Kidney capillary endothelial cell (primary cell): ENCODE results near the gene TES.

ENCODE experiments used
- DNase-seq: peaks from one replicate; pipeline ENCODE4 v3.0.0-alpha.2; 2018; ENCODE audit warnings: low spot score

The TES gene

GRCh38 chr7:116194115-116194514, 16.2 kb upstream of the TES start:
- no peak for DNase-seq

GRCh38 chr7:116195451-116195850, 14.9 kb upstream of the TES start:
- DNase-seq: peak; percentile 84

- no peak for DNase-seq
These were observed 13.4 kb upstream of the TES start for GRCh38 chr7:116196947-116197346.

DNA sequence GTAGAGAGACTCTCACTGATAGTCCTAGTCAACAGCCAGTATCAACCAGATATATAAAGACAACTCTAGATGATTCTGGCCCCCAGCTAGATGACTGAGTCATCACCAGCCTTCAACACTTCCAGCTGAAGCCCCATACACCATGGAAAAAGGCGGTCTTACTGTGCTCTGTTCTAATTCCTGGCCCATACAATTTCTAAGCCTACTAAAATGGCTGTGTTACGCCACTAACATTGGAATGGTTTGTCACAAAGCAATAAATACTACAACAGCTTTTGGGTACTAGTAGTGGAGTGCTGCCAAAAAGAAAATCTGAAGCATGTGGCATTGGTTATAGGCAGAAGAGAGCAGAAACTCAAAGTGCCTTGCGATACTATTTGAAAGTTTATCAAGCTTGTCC, 13.0 kb upstream of the TES start:
- no peak for DNase-seq

DNA sequence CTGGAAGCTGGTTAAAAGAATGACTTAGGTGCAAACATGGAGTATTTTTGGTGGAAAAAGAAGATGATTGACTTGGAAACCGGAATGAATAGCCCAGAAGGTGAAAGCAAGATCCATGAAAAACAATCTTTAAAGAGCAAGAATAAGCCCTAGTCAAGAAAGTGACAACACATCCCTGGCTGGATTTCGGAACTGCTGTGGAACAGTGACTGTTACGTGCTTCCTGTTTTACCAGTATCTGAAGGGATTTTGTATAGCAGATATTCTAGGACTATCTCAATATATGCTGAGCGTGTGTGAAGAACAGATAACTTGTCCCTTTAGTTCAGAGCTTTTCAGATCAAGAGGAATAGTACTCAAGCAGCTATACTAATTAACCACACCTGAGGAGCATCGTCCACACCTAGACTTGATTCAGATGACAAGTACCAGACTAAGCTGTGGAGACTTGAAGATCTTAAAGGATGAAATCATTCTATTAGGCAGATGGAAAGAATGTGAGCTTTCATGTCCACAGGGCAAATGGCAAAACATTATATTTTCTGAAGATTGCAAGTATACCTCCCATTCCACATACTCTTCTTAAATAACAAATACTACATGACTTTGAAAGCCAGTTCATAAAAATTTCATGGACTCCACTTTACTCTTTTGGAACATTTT, 11.5 kb upstream of the TES start:
- DNase-seq: no peak

DNA sequence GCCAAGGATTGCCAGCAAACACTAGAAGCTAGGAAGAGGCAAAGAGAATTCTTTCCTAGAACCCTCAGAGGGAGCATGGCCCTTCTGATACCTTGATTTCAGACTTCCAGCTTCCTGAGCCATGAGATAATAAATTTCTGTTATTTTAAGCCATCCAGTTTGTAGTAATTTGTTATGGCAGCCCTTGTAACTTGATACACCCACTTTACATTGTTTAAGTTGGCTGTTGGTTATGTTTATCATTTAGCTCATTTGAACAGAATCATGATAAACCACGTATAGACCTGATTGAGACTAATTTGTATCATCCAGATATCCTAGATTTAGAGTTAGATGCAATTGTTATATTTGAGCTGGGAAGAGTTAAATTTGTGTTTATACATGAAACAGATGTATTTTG, 9.4 kb upstream of the TES start:
- DNase-seq: no peak

- DNase-seq: no peak
These were observed 4.2 kb upstream of the TES start for GRCh38 chr7:116206141-116206540.

DNA sequence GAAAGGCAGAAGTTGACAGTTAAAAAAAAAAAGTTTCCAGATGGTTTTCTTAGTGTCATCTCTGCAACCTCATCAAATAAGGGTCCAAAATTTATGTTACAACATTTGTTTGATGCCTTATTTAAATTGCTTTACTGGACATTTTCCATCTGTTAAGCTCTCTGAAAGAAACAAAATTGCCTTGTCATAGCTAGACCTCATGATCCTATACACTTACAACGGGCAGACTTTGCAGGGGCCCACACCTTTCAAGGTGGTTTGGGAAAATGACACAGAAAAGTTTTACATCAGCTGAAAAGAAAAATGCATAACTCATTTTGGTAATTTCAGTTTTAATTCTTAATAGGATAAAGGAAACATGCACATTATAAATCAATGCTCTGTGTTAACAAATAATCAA, 1.4 kb upstream of the TES start:
- no peak for DNase-seq

DNA sequence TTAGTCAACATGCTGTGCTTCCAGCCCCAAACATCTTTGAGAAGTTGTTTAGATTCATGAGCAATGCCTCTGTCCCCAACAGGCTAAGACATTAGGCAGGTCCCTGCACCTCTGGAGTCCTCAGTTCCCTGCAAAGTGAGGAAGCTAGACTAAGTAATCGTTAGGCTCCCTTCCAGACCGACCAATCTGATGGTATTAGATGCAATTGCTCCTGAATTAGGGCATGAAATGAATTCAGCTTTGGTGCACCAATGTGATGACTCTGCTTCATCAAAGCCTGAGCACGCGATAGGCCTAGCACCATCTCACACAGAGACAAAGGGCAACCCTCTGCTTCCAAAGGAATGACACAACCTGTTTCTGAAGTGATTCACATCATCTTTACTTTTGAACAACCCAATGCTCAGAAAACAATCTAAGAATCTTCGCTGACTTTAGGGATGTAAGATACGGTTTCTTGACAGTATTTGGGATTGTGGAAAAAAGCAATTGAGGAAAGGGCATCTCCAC, 723 bp upstream of the TES start:
- no peak for DNase-seq

DNA sequence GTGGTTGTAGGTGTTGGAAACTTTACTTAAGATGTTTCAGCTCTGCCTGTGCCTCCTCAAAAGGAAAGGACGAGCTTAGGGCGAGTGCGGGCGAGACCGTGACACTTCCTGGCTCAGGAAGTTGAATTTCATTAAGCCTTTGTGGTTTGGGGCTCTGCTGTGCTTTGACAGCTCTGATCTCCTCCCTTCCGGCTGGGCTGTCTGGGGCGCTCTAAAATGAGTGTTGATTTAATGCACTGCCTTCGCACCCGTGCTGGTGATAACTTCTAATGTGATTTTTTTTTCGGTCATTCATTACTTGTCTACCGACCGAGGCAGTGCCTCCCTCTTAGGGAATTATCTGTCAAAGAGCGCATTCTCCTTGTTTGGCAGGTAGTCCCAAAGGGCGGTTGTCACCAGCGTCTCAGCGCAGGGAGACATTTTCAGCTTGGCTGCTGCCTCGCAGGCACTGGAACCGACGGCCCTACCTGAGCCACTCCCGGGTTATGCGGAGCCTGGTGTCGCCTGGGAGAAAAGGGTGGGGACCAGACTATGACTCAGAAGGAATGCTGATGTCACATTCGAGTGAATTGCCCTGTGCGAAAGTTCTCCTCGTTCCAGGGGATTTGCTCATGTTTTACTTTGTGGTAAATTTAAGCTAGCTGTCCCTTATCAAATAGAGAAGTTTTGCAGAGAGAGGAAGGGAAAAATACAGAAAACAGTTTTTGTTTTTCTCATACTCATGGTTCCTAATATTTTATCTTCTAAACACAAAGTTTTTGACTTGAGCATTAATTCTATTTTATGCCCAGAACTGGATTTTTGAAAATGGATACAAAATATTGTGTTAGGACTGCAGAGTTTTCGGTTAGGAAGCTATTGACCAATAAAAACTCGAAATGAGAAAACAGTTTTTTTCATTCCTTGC, 920 bp downstream of the TES start:
- DNase-seq: peak; percentile 89

DNA sequence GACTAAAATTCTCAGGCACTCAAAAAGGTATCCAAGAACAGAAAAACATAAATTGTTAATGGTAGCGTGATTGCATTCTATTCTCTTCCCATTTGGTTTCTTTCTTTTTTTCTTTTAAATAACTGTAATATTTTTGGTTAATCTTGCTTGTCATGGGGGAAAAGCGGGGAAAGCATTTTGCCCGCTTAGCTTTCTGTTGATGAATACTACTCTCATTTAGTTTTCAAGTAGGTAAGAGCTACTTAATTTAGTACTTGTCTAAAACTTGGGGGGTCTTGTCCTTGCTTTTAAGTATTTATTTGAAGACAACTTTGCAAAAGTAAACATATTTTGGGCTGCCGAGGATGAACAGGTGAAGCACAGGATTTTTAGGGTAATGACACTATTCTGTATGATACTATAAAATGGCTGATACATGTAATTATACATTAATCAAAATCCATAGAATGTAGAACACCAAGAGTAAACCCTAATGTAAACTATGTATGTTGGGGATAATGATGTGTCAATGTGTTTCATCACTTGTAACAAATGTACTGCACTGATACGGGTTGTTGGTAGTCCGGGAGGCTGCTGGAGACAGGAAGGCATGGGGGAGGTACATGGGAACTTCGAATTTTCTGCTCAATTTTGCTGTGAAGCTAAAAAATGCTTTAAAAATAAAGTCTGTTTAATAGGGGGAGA, 1.7 kb downstream of the TES start:
- no peak for DNase-seq

- no peak for DNase-seq
These were observed 2.5 kb downstream of the TES start for GRCh38 chr7:116212869-116213268.

DNA sequence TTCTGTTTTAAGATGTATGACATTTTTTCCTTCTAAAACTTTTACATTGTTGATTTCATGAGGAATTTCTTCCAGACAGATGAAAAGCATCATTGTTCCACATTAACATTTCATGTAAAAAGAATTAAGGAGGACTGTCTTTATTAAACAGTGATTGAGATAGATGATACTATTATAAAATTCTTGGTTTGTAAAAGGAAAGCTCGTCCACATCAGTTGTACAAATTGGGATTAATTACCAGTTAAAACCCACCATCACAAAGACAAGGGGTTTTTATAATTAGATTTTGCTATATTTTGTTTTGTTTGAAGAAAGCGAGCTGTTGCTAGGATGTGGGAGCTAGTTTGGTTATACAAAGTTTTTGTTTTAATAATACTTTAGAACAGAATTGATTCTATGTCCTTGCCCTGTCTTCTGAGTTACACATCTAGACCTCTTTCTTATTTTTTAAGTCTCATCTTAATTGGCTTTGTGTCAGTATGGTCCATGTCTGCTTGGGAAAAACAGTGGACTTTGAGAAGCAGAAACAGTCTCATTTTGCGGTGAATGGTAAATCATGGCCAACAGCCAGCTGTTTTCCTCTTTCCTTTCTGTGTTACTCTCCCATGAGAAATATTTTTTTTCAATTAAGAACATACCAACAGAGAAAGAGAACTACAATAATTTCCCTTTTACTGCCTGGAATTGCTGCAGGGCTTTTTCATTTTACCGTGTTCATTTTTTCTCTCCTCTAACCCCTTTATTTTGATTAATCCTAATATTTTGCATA, 3.2 kb downstream of the TES start:
- no peak for DNase-seq

DNA sequence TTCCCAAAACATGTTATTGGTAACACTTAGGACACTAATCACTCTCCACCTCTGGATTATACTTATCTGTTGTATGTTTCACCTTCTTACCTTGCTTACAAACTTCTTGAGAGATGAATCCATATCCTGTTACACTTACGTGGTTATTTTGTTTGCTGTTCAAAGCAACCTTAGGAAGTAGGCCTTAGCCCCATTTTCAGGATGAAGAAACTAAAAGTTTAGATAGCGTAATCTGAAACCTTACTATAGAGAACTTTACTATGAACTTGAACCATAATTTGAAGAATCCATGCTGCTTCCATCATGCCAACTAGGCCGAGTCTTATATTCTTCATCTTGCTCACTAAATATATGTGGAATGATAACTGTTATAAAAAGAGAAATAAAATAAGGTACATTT, 4.6 kb downstream of the TES start:
- no peak for DNase-seq

DNA sequence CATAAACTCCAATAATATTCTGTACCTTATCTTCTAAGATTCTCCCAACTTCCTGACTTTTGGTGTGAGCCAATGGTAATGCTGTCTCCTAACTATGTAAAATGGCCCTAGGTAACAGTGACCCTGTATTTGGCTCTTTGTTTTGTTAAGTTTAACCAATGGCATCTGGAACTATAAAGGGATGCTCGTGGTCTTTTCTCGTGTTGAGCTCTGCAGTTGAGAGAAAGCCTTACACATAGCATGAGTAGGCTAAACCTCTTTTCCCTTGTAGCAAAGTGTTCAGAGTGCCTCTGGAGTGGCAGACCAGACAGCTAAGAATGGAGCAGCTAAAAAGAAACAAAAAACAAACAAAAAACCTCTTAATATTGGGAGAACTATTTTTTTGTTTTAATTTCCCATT, 5.2 kb downstream of the TES start:
- no peak for DNase-seq

DNA sequence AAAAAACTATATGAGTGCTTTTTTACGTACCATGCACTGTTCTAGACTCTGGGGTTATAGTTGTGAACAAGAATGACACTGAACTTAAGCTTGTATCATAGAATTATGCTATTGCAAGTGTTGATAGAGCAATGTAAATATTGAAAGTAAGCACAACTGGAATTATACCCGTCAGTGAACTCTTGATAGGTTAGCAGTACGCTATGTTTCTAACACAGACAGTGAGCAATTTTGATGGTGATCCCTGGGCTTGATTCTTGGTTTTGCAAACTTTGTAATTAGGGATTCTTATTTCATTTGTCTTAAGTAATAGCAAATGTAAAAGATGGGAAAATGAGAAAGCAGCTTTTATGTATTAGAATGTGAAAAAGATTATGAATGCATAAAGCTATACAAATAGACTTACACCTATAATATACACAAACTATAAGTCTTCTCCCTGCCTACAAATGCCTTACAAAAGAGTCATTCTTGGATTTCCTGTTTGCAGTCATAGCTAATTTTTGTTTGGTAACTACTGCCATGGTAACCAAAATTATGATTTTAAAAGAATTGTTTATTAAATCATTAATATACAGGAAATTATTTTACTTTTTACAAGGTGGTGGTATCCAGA, 6.7 kb downstream of the TES start:
- peak; percentile 73 for DNase-seq

- DNase-seq: peak; percentile 53
These were observed 7.8 kb downstream of the TES start for GRCh38 chr7:116218051-116218645.

DNA sequence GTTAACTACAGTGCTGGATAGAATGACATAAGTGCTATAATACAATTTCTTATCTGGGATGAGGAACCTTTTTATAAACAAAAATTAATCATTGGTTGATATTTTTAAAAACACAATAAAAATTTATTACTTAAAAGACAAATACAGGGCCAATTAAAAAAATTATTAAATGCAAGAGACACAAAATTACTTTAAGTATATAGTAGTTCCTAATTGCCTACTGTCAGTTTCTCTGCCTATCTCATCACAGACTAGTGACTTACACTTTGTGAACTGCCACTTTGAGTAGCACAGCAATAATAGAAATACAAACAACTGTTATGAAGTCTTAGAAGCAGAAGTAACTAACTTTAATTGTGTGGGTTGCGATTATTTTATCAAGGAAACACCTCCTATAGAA, 8.4 kb downstream of the TES start:
- DNase-seq: no peak

GRCh38 chr7:116219288-116219687, 8.9 kb downstream of the TES start:
- DNase-seq: no peak

GRCh38 chr7:116219834-116220233, 9.5 kb downstream of the TES start:
- DNase-seq: no peak

DNA sequence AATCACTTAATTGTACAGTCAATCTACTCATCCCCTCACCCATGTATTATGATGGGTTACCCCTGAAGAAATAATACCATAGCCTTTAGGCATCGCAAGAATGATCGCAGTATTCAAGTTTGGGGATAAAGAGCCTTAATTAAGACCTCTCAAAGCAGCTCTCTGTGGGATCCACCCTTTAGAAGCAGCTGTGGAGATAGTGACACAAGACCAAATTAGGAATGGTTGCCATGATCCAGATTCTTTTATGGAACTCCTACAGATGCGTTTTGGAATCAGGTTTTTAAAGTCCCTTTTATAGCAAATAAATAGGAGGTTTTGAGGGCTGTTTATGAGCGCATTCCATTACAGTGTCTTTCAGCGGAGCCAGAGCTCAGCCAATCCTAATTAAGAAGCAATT, 12.2 kb downstream of the TES start:
- DNase-seq: no peak
